VCaP (cell line): Measurements from ENCODE around the gene TESK2.
"Not testable (repeated sequence)": the region's sequence is repeated elsewhere in the genome, so short reads cannot be mapped to it uniquely, and the experiment has no call there.

Experiments used
- H3K27ac ChIP-seq: fragments of 450-650 bp; 2 replicates; pipeline ENCODE4 v1.5.1; 2017
- CTCF ChIP-seq: fragments of 450-650 bp; conservative IDR thresholded peaks from 2 replicates; pipeline ENCODE4 v1.5.1; 2017; ENCODE audit warnings: mild to moderate bottlenecking, moderate library complexity

TESK2 gene

GRCh38 chr1:45522324-45523104 lies 31.6 kb upstream of the TESK2 start:
- peak overlapping the region; percentile 87 for H3K27ac ChIP-seq
- TF ChIP-seq CTCF = no peak

GRCh38 chr1:45521413-45522323 lies 30.7 kb upstream of the TESK2 start, which contains the start of gene PRDX1:
Gene PRDX1, minus strand, starts transcription at chr1:45521884. Its CDS starts 2,841 bp downstream, at chr1:45519043.
- no peak for TF ChIP-seq CTCF
- H3K27ac ChIP-seq = peak within 1 kb of the TSS; percentile 87

- H3K27ac ChIP-seq = not testable (repeated sequence)
Measured at GRCh38 chr1:45519774-45520173, 28.8 kb upstream of the TESK2 start.

- no peak for TF ChIP-seq CTCF
Measured at GRCh38 chr1:45518910-45519309, 27.9 kb upstream of the TESK2 start.

GRCh38 chr1:45518366-45518765 lies 27.4 kb upstream of the TESK2 start:
- H3K27ac ChIP-seq = not testable (repeated sequence)

More at GRCh38 chr1:45518910-45519309, 27.9 kb upstream of the TESK2 start:
- peak overlapping the region; percentile 13; the same call in 1 of the 2 replicates for H3K27ac ChIP-seq

GRCh38 chr1:45516465-45516864 lies 25.5 kb upstream of the TESK2 start:
- no peak for TF ChIP-seq CTCF
- H3K27ac ChIP-seq = no peak overlapping the region

- H3K27ac ChIP-seq = no peak overlapping the region
- TF ChIP-seq CTCF = no peak
Measured at GRCh38 chr1:45516036-45516435, 25.1 kb upstream of the TESK2 start.

- H3K27ac ChIP-seq = not testable (repeated sequence)
Measured at GRCh38 chr1:45513532-45514260, 22.7 kb upstream of the TESK2 start.
